HG03039 (cell line): ENCODE measurements around the gene GGTLC2.
"Not testable (repeated sequence)": the region's sequence is repeated elsewhere in the genome, so short reads cannot be mapped to it uniquely, and the experiment has no call there.

Experiments
- ATAC-seq: cut with Tn5 transposase; IDR thresholded peaks from one replicate; pipeline ENCODE4 v1.9.1; 2021; ENCODE audit warnings: mild to moderate bottlenecking, moderate library complexity; ENCODE audit not compliant: unreplicated experiment

GGTLC2 gene

GRCh38 chr22:22667966-22668880 is 23.8 kb downstream of the GGTLC2 start:
- no peak for ATAC-seq

- ATAC-seq: no peak
These were observed 24.7 kb downstream of the GGTLC2 start for GRCh38 chr22:22669093-22669492.

GRCh38 chr22:22670076-22670795 is 25.8 kb downstream of the GGTLC2 start:
- ATAC-seq: no peak

- ATAC-seq: no peak
These were observed 27.1 kb downstream of the GGTLC2 start for GRCh38 chr22:22671506-22671905.

GRCh38 chr22:22673099-22673498 is 28.7 kb downstream of the GGTLC2 start:
- ATAC-seq: no peak

- no peak for ATAC-seq
These were observed 29.2 kb downstream of the GGTLC2 start for GRCh38 chr22:22673628-22674027.

- no peak for ATAC-seq
These were observed 30.1 kb downstream of the GGTLC2 start for GRCh38 chr22:22674467-22674866.

GRCh38 chr22:22678970-22679369 is 34.6 kb downstream of the GGTLC2 start:
- no peak for ATAC-seq

- ATAC-seq: no peak
These were observed 36.0 kb downstream of the GGTLC2 start for GRCh38 chr22:22680396-22680795.

- no peak for ATAC-seq
These were observed 36.9 kb downstream of the GGTLC2 start for GRCh38 chr22:22681221-22681739.

GRCh38 chr22:22682196-22682595 is 37.8 kb downstream of the GGTLC2 start:
- no peak for ATAC-seq

GRCh38 chr22:22682807-22683667 is 38.6 kb downstream of the GGTLC2 start:
- ATAC-seq: no peak

- ATAC-seq: no peak
These were observed 39.4 kb downstream of the GGTLC2 start for GRCh38 chr22:22683668-22684361.

GRCh38 chr22:22684580-22685561 is 40.5 kb downstream of the GGTLC2 start:
- ATAC-seq: no peak

- no peak for ATAC-seq
These were observed 41.2 kb downstream of the GGTLC2 start for GRCh38 chr22:22685586-22685985.

- ATAC-seq: not testable (repeated sequence)
These were observed 42.0 kb downstream of the GGTLC2 start for GRCh38 chr22:22686202-22687115.

- no peak for ATAC-seq
These were observed 43.5 kb downstream of the GGTLC2 start for GRCh38 chr22:22687638-22688500.
